NCI-H146 treated with DMSO at 0.1 percent for 48 hours (cell line): ENCODE measurements around the gene MAPKBP1.
"Not testable (repeated sequence)": the region's sequence is repeated elsewhere in the genome, so short reads cannot be mapped to it uniquely, and the experiment has no call there.

Source experiments
- DNase-seq: peaks from one replicate; lab custom pipeline; 2025; ENCODE audit not compliant: unreplicated experiment; lab: John Stamatoyannopoulos, UW

MAPKBP1 gene

GRCh38 chr15:41774062-41774881 is at the start of gene MAPKBP1:
Gene MAPKBP1, plus strand, starts transcription at chr15:41774484. Its CDS starts 792 bp downstream, at chr15:41775276.
- peak; percentile 79 for DNase-seq

- DNase-seq, result no peak
These were observed 47.1 kb upstream of the MAPKBP1 start for GRCh38 chr15:41727143-41727542.

- not testable (repeated sequence) for DNase-seq
These were observed 46.2 kb upstream of the MAPKBP1 start for GRCh38 chr15:41728061-41728460.

- no peak for DNase-seq
These were observed 43.7 kb upstream of the MAPKBP1 start for GRCh38 chr15:41730543-41730942.

GRCh38 chr15:41732483-41732882 is 41.8 kb upstream of the MAPKBP1 start:
- no peak for DNase-seq

- DNase-seq, result no peak
These were observed 40.2 kb upstream of the MAPKBP1 start for GRCh38 chr15:41734079-41734478.

GRCh38 chr15:41735046-41735445 is 39.2 kb upstream of the MAPKBP1 start:
- DNase-seq, result no peak

GRCh38 chr15:41735492-41735891 is 38.8 kb upstream of the MAPKBP1 start:
- DNase-seq, result not testable (repeated sequence)

GRCh38 chr15:41746802-41747201 is 27.5 kb upstream of the MAPKBP1 start:
- no peak for DNase-seq

- no peak for DNase-seq
These were observed 18.1 kb upstream of the MAPKBP1 start for GRCh38 chr15:41756198-41756597.

- DNase-seq, result no peak
These were observed 1.5 kb upstream of the MAPKBP1 start for GRCh38 chr15:41772720-41773331.

GRCh38 chr15:41773332-41773728 is 954 bp upstream of the MAPKBP1 start:
- no peak for DNase-seq

- no peak for DNase-seq
These were observed 589 bp upstream of the MAPKBP1 start for GRCh38 chr15:41773729-41774061.

- DNase-seq, result no peak
These were observed 666 bp downstream of the MAPKBP1 start for GRCh38 chr15:41774882-41775417.

- no peak for DNase-seq
These were observed 1.4 kb downstream of the MAPKBP1 start for GRCh38 chr15:41775651-41776050.

GRCh38 chr15:41777421-41777973 is 3.2 kb downstream of the MAPKBP1 start:
- no peak for DNase-seq

GRCh38 chr15:41778521-41778920 is 4.2 kb downstream of the MAPKBP1 start:
- DNase-seq, result no peak

- DNase-seq, result no peak
These were observed 5.4 kb downstream of the MAPKBP1 start for GRCh38 chr15:41779662-41780157.

GRCh38 chr15:41780266-41780665 is 6.0 kb downstream of the MAPKBP1 start:
- DNase-seq, result no peak

- no peak for DNase-seq
These were observed 6.4 kb downstream of the MAPKBP1 start for GRCh38 chr15:41780727-41781126.

- no peak for DNase-seq
These were observed 8.3 kb downstream of the MAPKBP1 start for GRCh38 chr15:41782371-41783282.
